NB4 (cell line): ENCODE measurements around the gene DSG4.
"Not testable (repeated sequence)": the region's sequence is repeated elsewhere in the genome, so short reads cannot be mapped to it uniquely, and the experiment has no call there.

Source experiments
- DNase-seq: peaks from one replicate; pipeline ENCODE4 v3.0.0; 2010; ENCODE audit warnings: low read depth
- H3K4me3 ChIP-seq: one replicate; pipeline ENCODE4 v1.5.1; 2011; ENCODE audit warnings: mild to moderate bottlenecking, low read depth, low read length, moderate library complexity
- CTCF ChIP-seq: IDR thresholded peaks from one replicate; pipeline ENCODE4 v1.5.1; 2012; ENCODE audit warnings: low read depth, low read length
- MAX ChIP-seq: IDR thresholded peaks from 2 replicates; pipeline ENCODE4 v1.6.1; 2011; ENCODE audit warnings: low read depth, low read length
- MYC ChIP-seq: IDR thresholded peaks from 2 replicates; pipeline ENCODE4 v1.6.1; 2011; ENCODE audit warnings: low read depth, low read length
- POLR2A ChIP-seq: IDR thresholded peaks from 2 replicates; pipeline ENCODE4 v1.6.1; 2011; ENCODE audit warnings: mild to moderate bottlenecking; ENCODE audit not compliant: insufficient read length; ENCODE audit errors: extremely low read depth

Gene DSG4

DNA sequence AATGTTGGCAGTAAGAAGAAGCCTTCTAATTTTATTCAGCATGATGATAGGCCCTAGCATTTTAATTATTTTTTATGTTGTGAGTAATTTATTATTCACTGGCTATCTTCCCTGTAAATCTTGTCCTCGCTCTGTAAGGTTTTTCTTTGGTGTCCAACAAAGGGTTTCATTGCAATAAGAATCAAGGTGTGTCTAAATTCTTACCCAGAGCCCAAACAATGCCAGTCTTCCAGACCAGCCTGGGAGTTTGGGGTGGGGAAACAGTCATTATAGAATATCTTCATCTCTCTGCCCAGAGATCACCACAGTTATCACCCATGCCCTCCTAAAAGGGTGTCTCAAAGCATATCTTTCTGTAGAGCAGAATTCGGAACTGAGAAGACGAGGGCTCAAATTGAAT, at the start of gene DSG4:
Gene DSG4, plus strand, starts transcription at position 301 of the 400 bp plus-strand sequence. CDS start 135 bp downstream, outside the sequence.
- no peak for TF ChIP-seq CTCF
- TF ChIP-seq MAX, result no peak
- no peak for TF ChIP-seq MYC
- TF ChIP-seq POLR2A, result no peak
- no peak within 1 kb of the TSS for H3K4me3 ChIP-seq
- no peak for DNase-seq

GRCh38 chr18:31329787-31330438, 46.7 kb upstream of the DSG4 start:
- no peak for DNase-seq
- H3K4me3 ChIP-seq, result no peak overlapping the region
- TF ChIP-seq MAX, result no peak
- TF ChIP-seq CTCF, result no peak
- no peak for TF ChIP-seq MYC
- TF ChIP-seq POLR2A, result no peak

- DNase-seq, result no peak
- TF ChIP-seq CTCF (no peak), POLR2A (no peak), MAX (no peak), MYC (no peak)
- H3K4me3 ChIP-seq, result no peak overlapping the region
Observed at GRCh38 chr18:31343454-31343853, 33.1 kb upstream of the DSG4 start.

- not testable (repeated sequence) for DNase-seq, H3K4me3 ChIP-seq
Observed at GRCh38 chr18:31353336-31353735, 23.2 kb upstream of the DSG4 start.

DNA sequence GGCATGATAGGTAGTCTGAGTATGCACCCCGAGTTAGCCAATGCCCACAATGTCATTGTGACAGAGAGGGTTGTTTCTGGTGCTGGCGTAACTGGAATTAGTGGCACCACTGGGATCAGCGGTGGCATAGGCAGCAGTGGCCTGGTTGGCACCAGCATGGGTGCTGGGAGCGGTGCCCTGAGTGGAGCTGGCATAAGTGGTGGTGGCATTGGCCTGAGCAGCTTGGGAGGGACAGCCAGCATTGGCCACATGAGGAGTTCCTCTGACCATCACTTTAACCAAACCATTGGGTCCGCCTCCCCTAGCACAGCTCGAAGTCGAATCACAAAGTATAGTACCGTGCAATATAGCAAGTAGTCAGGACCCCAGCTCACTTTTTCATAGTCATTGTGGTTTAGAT, 21.6 kb upstream of the DSG4 start:
- no peak overlapping the region for H3K4me3 ChIP-seq
- no peak for TF ChIP-seq MYC
- TF ChIP-seq CTCF, result no peak
- TF ChIP-seq POLR2A, result no peak
- no peak for TF ChIP-seq MAX
- DNase-seq, result no peak

GRCh38 chr18:31356025-31356424, 20.6 kb upstream of the DSG4 start:
- no peak overlapping the region for H3K4me3 ChIP-seq
- DNase-seq, result no peak

More at GRCh38 chr18:31356025-31356424, 20.6 kb upstream of the DSG4 start:
- TF ChIP-seq CTCF, result no peak
